Breast epithelium (tissue), 3 donors: Measurements from ENCODE around the gene TPSG1.

Source experiments
- POLR2A ChIP-seq: fragments of 450-650 bp; IDR thresholded peaks from one replicate; pipeline ENCODE4 v1.6.1; 2016; ENCODE audit warnings: antibody characterized with exemption, mild to moderate bottlenecking, moderate library complexity
- POLR2AphosphoS5 ChIP-seq, 3 donors: sonication (generic); formaldehyde crosslinking; IDR thresholded peaks; one replicate each; pipeline ENCODE4 v1.6.1; 2017; ENCODE audit warnings: antibody characterized with exemption in 3 of 3
- TF ChIP-seq, protein P1 (sequence below), 3 donors: fragments of 450-650 bp; IDR thresholded peaks; one replicate each; pipeline ENCODE4 v1.5.1; 2016 to 2017; ENCODE audit warnings: antibody characterized with exemption in 3 of 3, mild to moderate bottlenecking in 3 of 3, moderate library complexity in 3 of 3

DNA sequence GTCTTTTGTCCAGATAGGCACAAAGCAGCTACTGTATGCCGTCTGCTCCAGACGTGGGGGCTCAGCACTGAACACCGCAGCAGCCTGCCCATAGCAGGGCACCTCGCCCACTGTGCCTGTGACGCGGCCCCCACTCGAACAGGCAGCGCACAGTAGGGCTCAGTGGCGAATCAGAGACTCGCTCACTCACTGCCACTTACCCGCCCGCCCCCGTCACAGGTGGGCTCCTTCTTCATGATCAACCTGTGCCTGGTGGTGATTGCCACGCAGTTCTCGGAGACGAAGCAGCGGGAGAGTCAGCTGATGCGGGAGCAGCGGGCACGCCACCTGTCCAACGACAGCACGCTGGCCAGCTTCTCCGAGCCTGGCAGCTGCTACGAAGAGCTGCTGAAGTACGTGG, 23.6 kb downstream of the TPSG1 start:
- TF ChIP-seq, protein P1, sequence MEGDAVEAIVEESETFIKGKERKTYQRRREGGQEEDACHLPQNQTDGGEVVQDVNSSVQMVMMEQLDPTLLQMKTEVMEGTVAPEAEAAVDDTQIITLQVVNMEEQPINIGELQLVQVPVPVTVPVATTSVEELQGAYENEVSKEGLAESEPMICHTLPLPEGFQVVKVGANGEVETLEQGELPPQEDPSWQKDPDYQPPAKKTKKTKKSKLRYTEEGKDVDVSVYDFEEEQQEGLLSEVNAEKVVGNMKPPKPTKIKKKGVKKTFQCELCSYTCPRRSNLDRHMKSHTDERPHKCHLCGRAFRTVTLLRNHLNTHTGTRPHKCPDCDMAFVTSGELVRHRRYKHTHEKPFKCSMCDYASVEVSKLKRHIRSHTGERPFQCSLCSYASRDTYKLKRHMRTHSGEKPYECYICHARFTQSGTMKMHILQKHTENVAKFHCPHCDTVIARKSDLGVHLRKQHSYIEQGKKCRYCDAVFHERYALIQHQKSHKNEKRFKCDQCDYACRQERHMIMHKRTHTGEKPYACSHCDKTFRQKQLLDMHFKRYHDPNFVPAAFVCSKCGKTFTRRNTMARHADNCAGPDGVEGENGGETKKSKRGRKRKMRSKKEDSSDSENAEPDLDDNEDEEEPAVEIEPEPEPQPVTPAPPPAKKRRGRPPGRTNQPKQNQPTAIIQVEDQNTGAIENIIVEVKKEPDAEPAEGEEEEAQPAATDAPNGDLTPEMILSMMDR (IDR thresholded peaks at IDR 0.05) = no peak
- no peak for TF ChIP-seq POLR2A
- no peak for TF ChIP-seq POLR2AphosphoS5 (IDR thresholded peaks at IDR 0.05)
